IMR-90 (cell line): ENCODE data around the gene RAPGEF5. TPM values are rescaled to one million over a fixed set of nuclear protein-coding genes. Genes with fewer than 3 reads are reported as not detected.

Experiments used
- ATAC-seq: fragments of 200-7000 bp; cut with Tn5 transposase; 2 replicates; pipeline ENCODE4 v1.9.1; 2020; ENCODE audit warnings: low read depth, mild to moderate bottlenecking, moderate library complexity
- BruUV-seq: library from RNA; stranded (reverse); fragments of 400-500 nt; replicated peaks from 2 replicates; lab custom pipeline; 2021; lab: Mats Ljungman, UMichigan
- CTCF ChIA-PET: fragments of 300-600 bp; formaldehyde crosslinking; extraction: SDS; loops from one replicate; lab custom pipeline; 2021; ENCODE audit warnings: antibody characterized with exemption; lab: Yijun Ruan, JAX
- POLR2A ChIA-PET: fragments of 300-600 bp; sonication (Branson Sonifier 250); formaldehyde crosslinking; loops from one replicate; lab custom pipeline; 2022; ENCODE audit warnings: antibody characterized with exemption; ENCODE audit not compliant: unreplicated experiment; lab: Charles Lee
- DNase-seq: peaks from one replicate; pipeline ENCODE4 v3.0.0; 2013
- H2AFZ ChIP-seq: replicated peaks from 2 replicates; pipeline ENCODE3; 2013; ENCODE audit warnings: low read length, mild to moderate bottlenecking; ENCODE audit not compliant: poor library complexity
- H2AK5ac ChIP-seq: 2 replicates; pipeline ENCODE4 v1.6.1; 2013; ENCODE audit warnings: low read depth, low read length, inconsistent platforms
- H2AK9ac ChIP-seq: replicated peaks from 2 replicates; pipeline ENCODE3; 2013; ENCODE audit warnings: mild to moderate bottlenecking, low read depth, low read length, moderate library complexity; ENCODE audit not compliant: poor library complexity
- H2BK120ac ChIP-seq: 2 replicates; pipeline ENCODE4 v1.6.1; 2013; ENCODE audit warnings: low read depth, low read length, inconsistent platforms
- H2BK15ac ChIP-seq: 3 replicates; pipeline ENCODE4 v1.6.1; 2013; ENCODE audit warnings: low read depth, low read length, inconsistent platforms
- H2BK20ac ChIP-seq: 2 replicates; pipeline ENCODE4 v1.6.1; 2013; ENCODE audit warnings: low read depth, mild to moderate bottlenecking, inconsistent platforms, low read length, moderate library complexity
- H2BK5ac ChIP-seq: 2 replicates; pipeline ENCODE4 v1.6.1; 2013; ENCODE audit warnings: mild to moderate bottlenecking, low read depth, low read length, inconsistent platforms; ENCODE audit not compliant: poor library complexity, severe bottlenecking
- H3K14ac ChIP-seq: replicated peaks from 2 replicates; pipeline ENCODE4 v1.6.1; 2013; ENCODE audit warnings: low read depth, low read length, inconsistent platforms
- H3K18ac ChIP-seq: 2 replicates; pipeline ENCODE4 v1.6.1; 2013; ENCODE audit warnings: low read depth, low read length, control low read depth
- H3K23ac ChIP-seq: 2 replicates; pipeline ENCODE4 v1.6.1; 2013; ENCODE audit warnings: low read depth, low read length, inconsistent platforms
- H3K27ac ChIP-seq: 2 replicates; pipeline ENCODE4 v1.5.1; 2013; ENCODE audit warnings: mild to moderate bottlenecking, control low read depth, low read length; ENCODE audit not compliant: insufficient read depth
- H3K27me3 ChIP-seq: 2 replicates; pipeline ENCODE4 v1.6.1; 2013; ENCODE audit warnings: low read length; ENCODE audit not compliant: control insufficient read depth, insufficient read depth
- H3K36me3 ChIP-seq: 2 replicates; pipeline ENCODE4 v1.6.1; 2013; ENCODE audit warnings: low read length, mixed read lengths; ENCODE audit not compliant: control insufficient read depth, insufficient read depth
- H3K4ac ChIP-seq: 2 replicates; pipeline ENCODE4 v1.6.1; 2013; ENCODE audit warnings: low read depth, low read length, inconsistent platforms
- H3K4me1 ChIP-seq: 2 replicates; pipeline ENCODE4 v1.6.1; 2013; ENCODE audit warnings: low read length, mixed read lengths; ENCODE audit not compliant: control insufficient read depth, insufficient read depth
- H3K4me2 ChIP-seq: 2 replicates; pipeline ENCODE4 v1.6.1; 2013; ENCODE audit warnings: low read depth, mild to moderate bottlenecking, control low read depth, low read length, moderate library complexity
- H3K4me3 ChIP-seq: 2 replicates; pipeline ENCODE4 v1.5.1; 2013; ENCODE audit warnings: low read depth, mild to moderate bottlenecking, control low read depth, low read length, moderate library complexity; ENCODE audit not compliant: insufficient read depth
- H3K56ac ChIP-seq: 2 replicates; pipeline ENCODE4 v1.6.1; 2013; ENCODE audit warnings: low read length, inconsistent platforms; ENCODE audit not compliant: insufficient read depth; ENCODE audit errors: extremely low read depth
- H3K79me1 ChIP-seq, 2 experiments: 2 replicates each; pipeline ENCODE4 v1.6.1; 2013; ENCODE audit warnings: low read length in 2 of 2, inconsistent platforms in 1 of 2, low read depth in 1 of 2
- H3K9ac ChIP-seq: 2 replicates; pipeline ENCODE4 v1.6.1; 2013; ENCODE audit warnings: low read depth, low read length, control low read depth
- H3K9me1 ChIP-seq: 2 replicates; pipeline ENCODE4 v1.6.1; 2013; ENCODE audit warnings: low read length, inconsistent platforms; ENCODE audit not compliant: insufficient read depth
- H3K9me3 ChIP-seq: 2 replicates; pipeline ENCODE4 v1.6.1; 2013; ENCODE audit warnings: low read length; ENCODE audit not compliant: control insufficient read depth, insufficient read depth
- H4K20me1 ChIP-seq: 2 replicates; pipeline ENCODE4 v1.6.1; 2013; ENCODE audit warnings: low read length, inconsistent platforms; ENCODE audit not compliant: insufficient read depth
- H4K5ac ChIP-seq: 2 replicates; pipeline ENCODE4 v1.6.1; 2013; ENCODE audit warnings: mild to moderate bottlenecking, low read depth, low read length, control low read depth
- H4K8ac ChIP-seq, 2 experiments: 2 replicates each; pipeline ENCODE4 v1.6.1; 2013; ENCODE audit warnings: low read depth in 2 of 2, low read length in 2 of 2, control low read depth in 1 of 2, inconsistent platforms in 1 of 2
- H4K91ac ChIP-seq: 2 replicates; pipeline ENCODE4 v1.6.1; 2013; ENCODE audit warnings: low read depth, low read length, inconsistent platforms; ENCODE audit not compliant: insufficient read depth
- CHD1 ChIP-seq: IDR thresholded peaks from 2 replicates; pipeline ENCODE4 v1.6.1; 2012; ENCODE audit warnings: low read depth, low read length, improper control_type of control experiment
- RAD21 ChIP-seq: IDR thresholded peaks from 2 replicates; pipeline ENCODE4 v1.6.1; 2012; ENCODE audit warnings: low read length, improper control_type of control experiment
- WGBS, 2 experiments: methylation state at CpG; one replicate each; pipeline versions ENCODE4 v1.1.5 to v1.1.7; 2013; ENCODE audit warnings: missing lambda C conversion rate in 2 of 2; ENCODE audit not compliant: insufficient read length in 1 of 2; ENCODE audit errors: extremely low coverage in 2 of 2; 5-methylcytosine and 5-hydroxymethylcytosine counted together
- dilution Hi-C: fragments of 300-500 bp; cut with HindIII; formaldehyde crosslinking; loops from one replicate; pipeline ENCODE4 v1.14.3; 2018; ENCODE audit warnings: low sequenced_read_pairs; ENCODE audit not compliant: unreplicated experiment
- in situ Hi-C: fragments of 300-500 bp; cut with MboI; formaldehyde crosslinking; loops from 3 replicates; pipeline ENCODE4 v1.14.3; 2019; ENCODE audit warnings: low sequenced_read_pairs, inconsistent platforms, mixed read lengths
- intact Hi-C: fragments of 100-400 bp; cut with micrococcal nuclease; formaldehyde crosslinking; loops from 2 replicates; pipeline ENCODE4 v1.10.0; 2022
- polyA plus RNA-seq, 3 experiments: library from polyadenylated mRNA; depleted of rRNA; stranded (reverse); fragments of >200 nt; gene quantifications; 2 replicates each; pipeline ENCODE4 v1.2.3, GENCODE V29; 2012; ENCODE audit warnings: low replicate concordance in 1 of 3
- total RNA-seq: library from RNA; depleted of rRNA; stranded (reverse); fragments of >200 nt; gene quantifications from 2 replicates; pipeline ENCODE4 v1.2.3, GENCODE V29; 2012

RAPGEF5 gene
- total and polyA plus RNA-seq, 2 of the 4 experiments (the other 2 are of a cell fraction), result 0.05 to 0.18 TPM

- POLR2A ChIA-PET, result no interaction called here
- intact Hi-C loops (no loop called here), in situ Hi-C loops (no loop called here)
Measured at GRCh38 chr7:22093936-22094335, 263.0 kb downstream of the RAPGEF5 start.

More at GRCh38 chr7:22093936-22094335, 263.0 kb downstream of the RAPGEF5 start:
- no peak overlapping the region for H3K14ac ChIP-seq
- no peak overlapping the region for H2AK5ac ChIP-seq
- CTCF ChIA-PET, result no interaction called here
- H2BK5ac ChIP-seq, result no peak overlapping the region
- no peak overlapping the region for H3K23ac ChIP-seq
- no peak overlapping the region for H3K18ac ChIP-seq
- no peaks in the 10 kb centered on the region for H3K9me3 ChIP-seq
- ATAC-seq (no peak), DNase-seq (no peak)
- H3K27me3 ChIP-seq, result peaks cover 3% of the 10 kb centered on the region; the same call in 1 of the 2 replicates
- H3K36me3 ChIP-seq, result no peaks in the 10 kb centered on the region
- H4K5ac ChIP-seq, result no peak overlapping the region
- no peak overlapping the region for H3K4me3 ChIP-seq
- peak overlapping the region; percentile 63 for H2AFZ ChIP-seq
- H3K79me1 ChIP-seq, result no peaks in the 10 kb centered on the region
- dilution Hi-C loops, result no loop called here
- BruUV-seq, result no TSS peak
- no peaks in the 10 kb centered on the region for H4K20me1 ChIP-seq
- no peaks in the 10 kb centered on the region for H3K9me1 ChIP-seq
- 67% methylated on average over 3 of the region's 6 CpGs; no CpG with 5 or more reads in 1 of the 2 experiments for WGBS, 2 experiments
- H2BK120ac ChIP-seq, result no peak overlapping the region
- no peak overlapping the region for H4K8ac ChIP-seq
- H3K27ac ChIP-seq, result no peak overlapping the region
- no peak overlapping the region for H3K4ac ChIP-seq
- no peak overlapping the region for H2AK9ac ChIP-seq
- no peak overlapping the region for H3K9ac ChIP-seq
- H2BK20ac ChIP-seq, result no peak overlapping the region
- H3K4me1 ChIP-seq, result no peaks in the 10 kb centered on the region
- no peak overlapping the region for H2BK15ac ChIP-seq
- no peak overlapping the region for H4K91ac ChIP-seq
- TF ChIP-seq RAD21 (no peak), CHD1 (no peak)
- no peak overlapping the region for H3K56ac ChIP-seq
- H3K4me2 ChIP-seq, result no peak overlapping the region
